Stomach (tissue), 9 donors: ENCODE data around the gene CPAMD8. TPM values are rescaled to one million over a fixed set of nuclear protein-coding genes. Genes with fewer than 3 reads are reported as not detected.

Experiments used
- DNase-seq, 2 donors: peaks; one replicate each; pipeline versions ENCODE4 v3.0.0 to v3.0.0-alpha.2; 2013 to 2019
- H3K27ac ChIP-seq, 5 donors: fragments of 200-600 bp in 4 of 5; sonication (generic) in 4 of 5; one replicate each; pipeline ENCODE4 v1.5.1; 2013 to 2019; ENCODE audit warnings: mild to moderate bottlenecking in 1 of 5, moderate library complexity in 1 of 5
- H3K27me3 ChIP-seq, 3 donors: fragments of 200-600 bp; sonication (generic); one replicate each; pipeline ENCODE4 v1.5.1; 2017 to 2019; ENCODE audit warnings: mixed run types in 1 of 3
- H3K36me3 ChIP-seq, 4 donors: fragments of 200-600 bp; sonication (generic); 1 replicate in 3 of 4; 2 replicates in 1 of 4; pipeline ENCODE4 v1.5.1; 2016 to 2019
- H3K4me1 ChIP-seq, 4 donors: fragments of 200-600 bp; sonication (generic); one replicate each; pipeline ENCODE4 v1.5.1; 2016 to 2019
- H3K4me3 ChIP-seq, 4 donors: fragments of 200-600 bp; sonication (generic) in 3 of 4; one replicate each; pipeline ENCODE4 v1.5.1; 2016 to 2019; ENCODE audit warnings: mild to moderate bottlenecking in 1 of 4
- H3K9me3 ChIP-seq, 4 donors: fragments of 200-600 bp; sonication (generic); one replicate each; pipeline ENCODE4 v1.5.1; 2016 to 2019
- CTCF ChIP-seq, 7 experiments: fragments of 450-650 bp in 4 of 7; fragments of 200-600 bp in 3 of 7; sonication (generic) in 3 of 7; IDR thresholded peaks; one replicate each; pipeline ENCODE4 v1.5.1; 2016 to 2019; ENCODE audit warnings: antibody characterized with exemption in 7 of 7, control low read depth in 2 of 7, mild to moderate bottlenecking in 1 of 7
- EP300 ChIP-seq: sonication (generic); formaldehyde crosslinking; IDR thresholded peaks from one replicate; pipeline ENCODE4 v1.6.1; 2017; ENCODE audit warnings: antibody characterized with exemption
- POLR2A ChIP-seq, 4 donors: fragments of 450-650 bp; IDR thresholded peaks; one replicate each; pipeline ENCODE4 v1.6.1; 2016; ENCODE audit warnings: antibody characterized with exemption in 4 of 4, control low read depth in 2 of 4, mild to moderate bottlenecking in 1 of 4, moderate library complexity in 1 of 4
- POLR2AphosphoS5 ChIP-seq, 3 donors: sonication (generic); formaldehyde crosslinking; IDR thresholded peaks; one replicate each; pipeline ENCODE4 v1.6.1; 2016; ENCODE audit warnings: antibody characterized with exemption in 3 of 3
- WGBS, 5 donors: extraction: QIAGEN DNeasy Blood & Tissue Kit in 3 of 5; methylation state at CpG; one replicate each; pipeline versions ENCODE4 v1.1.5 to v1.1.7; 2013 to 2018; 5-methylcytosine and 5-hydroxymethylcytosine counted together
- intact Hi-C: fragments of 100-400 bp; cut with DNase I; formaldehyde crosslinking; loops from one replicate; pipeline ENCODE4 v1.15.1; 2023; ENCODE audit warnings: low total_unique reads
- polyA plus RNA-seq, 3 donors: library from polyadenylated mRNA; stranded (reverse); fragments of 200-250 nt; gene quantifications; one replicate each; pipeline ENCODE4 v1.2.3, GENCODE V29; 2013
- total RNA-seq, 5 donors: library from RNA; depleted of rRNA; stranded (reverse); fragments of >200 nt; gene quantifications; one replicate each; pipeline versions ENCODE4 v1.1.0 to v1.2.3, GENCODE V29; 2014 to 2016
- donor health status: healthy with polysubstance abuse.
- donor health status: Bipolar disorder and iron deficiency.
- donor health status: healthy.

Gene CPAMD8
- total and polyA plus RNA-seq, 8 donors: 0.43 to 221 (median 8.6) TPM

- Histone ChIP-seq H3K27me3 (no peaks in the 10 kb centered on the region), H3K4me1 (no peaks in the 10 kb centered on the region), H3K36me3 (peaks cover 0 to 90% (median 82%) of the 10 kb centered on the region in 4 donors), H3K9me3 (no peaks in the 10 kb centered on the region), H3K27ac (no peak overlapping the region), H3K4me3 (no peak overlapping the region)
- TF ChIP-seq EP300: no peak
- no peak for TF ChIP-seq POLR2AphosphoS5 (IDR thresholded peaks at IDR 0.05)
- peak in 5 of 7 experiments; percentile 11 to 54 (median 51) for TF ChIP-seq CTCF (IDR thresholded peaks at IDR 0.05)
- peak; percentile 32 to 78 for DNase-seq
- intact Hi-C loops: loop anchor here (5.0 kb wide), 1 partner anchor 280 kb away; no protein-coding TSS in a partner anchor
- 50 to 58% (median 56%) methylated on average over 8 of the region's 8 CpGs for WGBS, 5 donors
Measured at GRCh38 chr19:17052439-17052838, 25.8 kb upstream of the CPAMD8 start.

GRCh38 chr19:17049711-17050280 lies 23.2 kb upstream of the CPAMD8 start:
- intact Hi-C loops: loop anchor here (5.0 kb wide), 1 partner anchor 277 kb away; no protein-coding TSS in a partner anchor

GRCh38 chr19:17048885-17049453 lies 22.4 kb upstream of the CPAMD8 start:
- intact Hi-C loops: no loop called here
- DNase-seq: no peak
- H3K27ac ChIP-seq: no peak overlapping the region
- peaks cover 0 to 59% (median 54%) of the 10 kb centered on the region in 4 donors for H3K36me3 ChIP-seq
- no peak overlapping the region for H3K4me3 ChIP-seq
- TF ChIP-seq POLR2AphosphoS5 (IDR thresholded peaks at IDR 0.05): no peak
- no peak for TF ChIP-seq POLR2A (IDR thresholded peaks at IDR 0.05)
- no peak for TF ChIP-seq EP300
- TF ChIP-seq CTCF (IDR thresholded peaks at IDR 0.05): no peak
- H3K9me3 ChIP-seq: no peaks in the 10 kb centered on the region
- 85 to 94% (median 91%) methylated on average over 15 to 16 of the region's 16 CpGs for WGBS, 5 donors
- H3K27me3 ChIP-seq: no peaks in the 10 kb centered on the region
- H3K4me1 ChIP-seq: no peaks in the 10 kb centered on the region

More at GRCh38 chr19:17049711-17050280, 23.2 kb upstream of the CPAMD8 start:
- 70 to 78% (median 73%) methylated on average over 10 to 18 of the region's 18 CpGs for WGBS, 5 donors
- DNase-seq: peak in 1 of 2 donors; percentile 66
- TF ChIP-seq POLR2A (IDR thresholded peaks at IDR 0.05) (no peak), EP300 (no peak), CTCF (IDR thresholded peaks at IDR 0.05) (no peak), POLR2AphosphoS5 (IDR thresholded peaks at IDR 0.05) (no peak)
- no peak overlapping the region for H3K4me3 ChIP-seq
- H3K27ac ChIP-seq: no peak overlapping the region
- H3K9me3 ChIP-seq: no peaks in the 10 kb centered on the region
- H3K4me1 ChIP-seq: no peaks in the 10 kb centered on the region
- peaks cover 0 to 67% (median 62%) of the 10 kb centered on the region in 4 donors for H3K36me3 ChIP-seq
- H3K27me3 ChIP-seq: no peaks in the 10 kb centered on the region

GRCh38 chr19:17045907-17046502 lies 19.4 kb upstream of the CPAMD8 start:
- Histone ChIP-seq H3K9me3 (no peaks in the 10 kb centered on the region), H3K36me3 (peaks cover 0 to 30% (median 25%) of the 10 kb centered on the region in 4 donors), H3K4me3 (no peak overlapping the region), H3K4me1 (peaks cover 0 to 9% (median 2%) of the 10 kb centered on the region in 4 donors), H3K27ac (no peak overlapping the region), H3K27me3 (peaks cover 0 to 4% (median 0%) of the 10 kb centered on the region in 3 donors)
- DNase-seq: no peak
- TF ChIP-seq CTCF (IDR thresholded peaks at IDR 0.05) (no peak), POLR2AphosphoS5 (IDR thresholded peaks at IDR 0.05) (no peak), EP300 (no peak), POLR2A (IDR thresholded peaks at IDR 0.05) (no peak)
- intact Hi-C loops: no loop called here
- WGBS, 5 donors: 85 to 94% (median 90%) methylated on average over 5 of the region's 5 CpGs
